KOPT-K1 (cell line): ENCODE results near the gene H2BK1.

Experiments
- H3K27ac ChIP-seq: fragments of 200-600 bp; sonication (generic); 2 replicates; pipeline ENCODE4 v1.5.1; 2016; ENCODE audit warnings: antibody characterized with exemption, mild to moderate bottlenecking, low read depth, low read length; ENCODE audit not compliant: poor library complexity, severe bottlenecking
- H3K36me3 ChIP-seq: fragments of 200-600 bp; sonication (generic); 2 replicates; pipeline ENCODE4 v1.5.1; 2017; ENCODE audit warnings: antibody characterized with exemption, mild to moderate bottlenecking, low read length, moderate library complexity; ENCODE audit not compliant: insufficient read depth
- H3K9me3 ChIP-seq: fragments of 200-600 bp; sonication (generic); 2 replicates; pipeline ENCODE4 v1.5.1; 2017; ENCODE audit warnings: antibody characterized with exemption, low read length, mild to moderate bottlenecking; ENCODE audit not compliant: insufficient read depth, poor library complexity, severe bottlenecking

The H2BK1 gene

GRCh38 chr7:151206914-151207313 lies 3.4 kb downstream of the H2BK1 start:
- Histone ChIP-seq H3K36me3 (peaks cover 4% of the 10 kb centered on the region; the same call in 1 of the 2 replicates), H3K27ac (peak overlapping the region; percentile 26), H3K9me3 (no peaks in the 10 kb centered on the region)

GRCh38 chr7:151205730-151206129 lies 4.6 kb downstream of the H2BK1 start:
- Histone ChIP-seq H3K9me3 (no peaks in the 10 kb centered on the region), H3K36me3 (no peaks in the 10 kb centered on the region), H3K27ac (no peak overlapping the region)

- H3K9me3 ChIP-seq, result no peaks in the 10 kb centered on the region
- H3K36me3 ChIP-seq, result no peaks in the 10 kb centered on the region
- no peak overlapping the region for H3K27ac ChIP-seq
These were observed 5.8 kb downstream of the H2BK1 start for GRCh38 chr7:151204383-151205032.

DNA sequence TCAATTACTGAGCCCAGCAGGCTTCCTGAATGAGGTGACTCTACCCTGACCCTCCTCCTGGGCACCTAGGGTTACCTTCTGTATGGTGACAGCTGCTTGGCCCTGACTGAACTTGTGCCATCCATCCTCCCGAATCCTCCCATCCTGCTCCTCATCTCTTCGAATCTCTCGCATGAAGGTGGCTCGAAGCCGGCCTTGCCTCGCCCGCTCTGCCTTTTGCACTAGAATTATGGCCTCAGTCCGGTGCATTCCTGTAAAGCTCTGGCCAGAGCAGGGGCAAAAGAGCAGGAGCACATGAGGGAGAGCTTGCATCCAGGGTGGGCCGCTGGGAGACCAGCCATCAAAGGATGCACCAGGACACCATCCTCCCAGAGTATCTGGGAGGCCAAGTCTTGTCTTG lies 7.5 kb downstream of the H2BK1 start:
- H3K27ac ChIP-seq, result no peak overlapping the region
- H3K9me3 ChIP-seq, result no peaks in the 10 kb centered on the region
- H3K36me3 ChIP-seq, result no peaks in the 10 kb centered on the region

DNA sequence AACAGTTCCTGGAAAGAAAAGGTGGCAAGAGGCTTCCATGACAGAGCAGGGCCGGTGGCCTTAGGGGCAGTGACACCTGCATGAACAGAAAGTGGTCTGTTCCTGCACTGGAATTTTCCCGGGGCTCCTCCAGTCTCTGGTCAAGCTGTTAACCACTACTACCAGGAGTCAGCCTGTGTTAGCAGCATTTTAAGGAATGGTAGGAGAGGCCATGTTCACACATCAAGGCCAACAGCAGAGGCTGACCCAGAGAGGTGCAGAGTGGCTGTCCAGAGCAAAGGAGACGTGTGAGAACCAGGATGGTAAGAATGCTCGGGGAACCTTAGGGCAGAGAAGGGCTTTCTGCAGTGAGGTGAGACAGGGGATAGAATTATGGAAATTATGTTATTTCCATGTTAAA lies 8.5 kb downstream of the H2BK1 start:
- H3K27ac ChIP-seq, result no peak overlapping the region
- H3K36me3 ChIP-seq, result no peaks in the 10 kb centered on the region
- no peaks in the 10 kb centered on the region for H3K9me3 ChIP-seq

DNA sequence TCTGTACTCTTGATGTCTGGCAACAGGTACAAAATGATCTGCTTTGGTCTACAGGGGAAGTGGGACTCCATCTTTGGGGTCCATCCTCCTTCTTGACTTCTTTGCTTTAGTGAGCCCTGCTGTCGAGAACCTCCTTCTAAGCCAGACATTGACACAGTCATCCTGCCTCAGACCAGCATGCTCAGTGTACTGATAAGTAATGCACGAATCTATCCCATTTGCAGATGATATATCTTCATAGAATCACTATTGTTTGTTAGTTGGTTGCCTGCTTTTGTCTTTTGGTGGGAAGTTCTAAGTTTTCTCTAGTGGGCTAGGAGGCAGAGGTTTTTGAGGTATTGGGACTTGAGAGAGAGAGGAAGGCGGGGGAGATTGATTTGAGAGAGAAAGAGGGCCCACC lies 8.9 kb downstream of the H2BK1 start:
- H3K36me3 ChIP-seq, result no peaks in the 10 kb centered on the region
- H3K9me3 ChIP-seq, result no peaks in the 10 kb centered on the region
- no peak overlapping the region for H3K27ac ChIP-seq

GRCh38 chr7:151198945-151199848 lies 11.1 kb downstream of the H2BK1 start:
- no peaks in the 10 kb centered on the region for H3K36me3 ChIP-seq
- no peak overlapping the region for H3K27ac ChIP-seq
- H3K9me3 ChIP-seq, result no peaks in the 10 kb centered on the region

DNA sequence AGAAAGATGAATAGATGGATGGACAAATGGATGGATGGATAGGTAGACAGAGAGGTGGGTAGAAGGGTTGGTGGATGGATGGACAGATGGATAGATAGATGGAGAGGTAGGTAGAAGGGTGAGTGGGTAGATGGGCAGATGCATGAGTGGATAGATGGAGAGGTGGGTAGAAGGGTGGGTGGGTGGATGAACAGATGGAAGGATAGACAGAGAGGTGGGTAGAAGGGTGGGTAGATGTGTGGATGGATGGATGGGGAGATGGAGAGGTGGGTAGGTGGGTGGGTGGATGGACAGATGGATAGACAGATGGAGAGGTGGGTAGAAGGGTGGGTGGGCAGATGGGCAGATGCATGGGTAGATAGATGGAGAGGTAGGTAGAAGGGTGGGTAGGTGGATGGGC lies 12.4 kb downstream of the H2BK1 start:
- H3K9me3 ChIP-seq, result no peaks in the 10 kb centered on the region
- no peaks in the 10 kb centered on the region for H3K36me3 ChIP-seq
- H3K27ac ChIP-seq, result no peak overlapping the region

- Histone ChIP-seq H3K27ac (no peak overlapping the region), H3K9me3 (no peaks in the 10 kb centered on the region), H3K36me3 (no peaks in the 10 kb centered on the region)
These were observed 14.5 kb downstream of the H2BK1 start for GRCh38 chr7:151195616-151196450.

GRCh38 chr7:151194188-151194587 lies 16.1 kb downstream of the H2BK1 start:
- H3K9me3 ChIP-seq, result no peaks in the 10 kb centered on the region
- H3K36me3 ChIP-seq, result no peaks in the 10 kb centered on the region
- H3K27ac ChIP-seq, result no peak overlapping the region

DNA sequence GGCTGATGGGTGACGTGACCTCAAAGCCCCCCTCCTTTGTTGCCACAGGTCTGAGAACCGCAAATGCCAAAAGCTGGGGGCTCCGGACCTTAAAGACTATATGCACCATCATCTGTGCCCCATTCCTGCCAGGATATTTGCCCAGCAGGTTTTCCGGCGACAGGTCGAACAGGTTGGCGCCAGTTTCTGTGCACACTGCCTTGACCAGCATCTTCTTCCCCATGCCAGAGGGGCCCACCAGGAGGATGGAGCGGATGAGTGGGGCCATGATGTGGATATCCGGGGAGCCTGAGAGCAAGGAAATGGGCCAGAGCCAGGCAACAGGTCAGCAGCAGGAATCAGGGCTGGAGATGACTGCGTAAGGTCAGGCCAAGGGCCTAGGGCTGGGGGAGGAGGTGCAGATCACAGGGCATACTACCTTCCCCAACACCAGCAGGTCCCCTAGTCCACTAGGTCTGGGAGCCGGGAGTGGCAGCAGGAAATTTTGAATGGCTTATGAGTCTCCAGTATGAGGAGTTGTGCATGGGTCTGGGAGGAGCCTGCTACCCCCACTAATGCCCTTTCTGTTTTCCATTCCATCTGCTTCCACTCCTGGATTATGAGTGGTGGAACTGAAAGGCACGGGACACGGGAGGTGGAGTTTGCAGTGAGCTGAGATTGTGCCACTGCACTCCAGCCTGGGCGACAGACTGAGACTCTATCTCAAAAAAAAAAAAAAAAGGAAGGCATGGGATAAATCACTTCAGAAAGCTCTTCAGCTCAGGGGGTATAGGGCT lies 16.9 kb downstream of the H2BK1 start:
- Histone ChIP-seq H3K9me3 (no peaks in the 10 kb centered on the region), H3K36me3 (no peaks in the 10 kb centered on the region), H3K27ac (no peak overlapping the region)

- Histone ChIP-seq H3K27ac (no peak overlapping the region), H3K36me3 (no peaks in the 10 kb centered on the region), H3K9me3 (no peaks in the 10 kb centered on the region)
These were observed 18.2 kb downstream of the H2BK1 start for GRCh38 chr7:151192002-151192539.

- Histone ChIP-seq H3K27ac (no peak overlapping the region), H3K36me3 (no peaks in the 10 kb centered on the region), H3K9me3 (no peaks in the 10 kb centered on the region)
These were observed 18.7 kb downstream of the H2BK1 start for GRCh38 chr7:151191544-151191943.

GRCh38 chr7:151189038-151189437 lies 21.2 kb downstream of the H2BK1 start:
- H3K27ac ChIP-seq, result no peak overlapping the region
- H3K9me3 ChIP-seq, result no peaks in the 10 kb centered on the region
- H3K36me3 ChIP-seq, result no peaks in the 10 kb centered on the region
